GM12878 (cell line): Measurements from ENCODE around the gene POR. TPM values are rescaled to one million over a fixed set of nuclear protein-coding genes. Genes with fewer than 3 reads are reported as not detected.

Source experiments
- ATAC-seq: fragments of 200-7000 bp; cut with Tn5 transposase; 3 replicates; pipeline ENCODE4 v1.9.1; 2020; ENCODE audit warnings: mild to moderate bottlenecking, moderate library complexity
- BruUV-seq: library from RNA; stranded (reverse); fragments of 400-500 nt; replicated peaks from 2 replicates; lab custom pipeline; 2021; lab: Mats Ljungman, UMichigan
- CTCF ChIA-PET: fragments of 300-600 bp; sonication (Branson Sonifier 250); formaldehyde crosslinking; extraction: SDS; loops from one replicate; lab custom pipeline; 2021; ENCODE audit warnings: inconsistent platforms; lab: Yijun Ruan, JAX
- POLR2A ChIA-PET: fragments of 350-600 bp; formaldehyde crosslinking; extraction: SDS; loops from one replicate; lab custom pipeline; 2021; ENCODE audit warnings: inconsistent platforms; lab: Charles Lee
- RAD21 ChIA-PET: fragments of 300-600 bp; sonication (Branson Sonifier 250); formaldehyde crosslinking; loops from one replicate; lab custom pipeline; 2023; ENCODE audit warnings: antibody characterized with exemption; ENCODE audit not compliant: unreplicated experiment; lab: Charles Lee
- SMC1A ChIA-PET: fragments of 300-600 bp; sonication (Branson Sonifier 250); formaldehyde crosslinking; loops from one replicate; lab custom pipeline; 2023; ENCODE audit not compliant: unreplicated experiment, uncharacterized antibody; lab: Charles Lee
- DNase-seq: peaks from one replicate; pipeline ENCODE4 v3.0.0-alpha.2; 2011; ENCODE audit warnings: low read depth, low spot score
- FAIRE-seq: peaks from 3 replicates; lab custom pipeline; 2011; peaks lifted over from hg19 to GRCh38; lab: Jason Lieb, UNC
- H2AFZ ChIP-seq: 2 replicates; pipeline ENCODE4 v1.6.0; 2011; ENCODE audit warnings: low read depth, low read length, control low read depth; ENCODE audit not compliant: control insufficient read depth
- H3K27ac ChIP-seq: 2 replicates; pipeline ENCODE4 v1.5.1; 2011; ENCODE audit warnings: control low read depth; ENCODE audit not compliant: control insufficient read depth, insufficient read depth
- H3K27me3 ChIP-seq, 2 experiments: replicated peaks in 1 of 2; 2 replicates each; pipeline versions ENCODE4 v1.6.0 to v1.6.1; 2011; ENCODE audit warnings: low read length in 1 of 2; ENCODE audit not compliant: control insufficient read depth in 2 of 2, insufficient read depth in 2 of 2
- H3K36me3 ChIP-seq, 2 experiments: 2 replicates each; pipeline ENCODE4 v1.5.1; 2011; ENCODE audit warnings: low read length in 1 of 2; ENCODE audit not compliant: control insufficient read depth in 2 of 2, insufficient read depth in 2 of 2
- H3K4me1 ChIP-seq: 2 replicates; pipeline ENCODE4 v1.6.1; 2011; ENCODE audit warnings: mild to moderate bottlenecking, low read length, moderate library complexity, mixed read lengths; ENCODE audit not compliant: control insufficient read depth, insufficient read depth
- H3K4me2 ChIP-seq: 2 replicates; pipeline ENCODE4 v1.6.0; 2011; ENCODE audit warnings: control low read depth; ENCODE audit not compliant: control insufficient read depth, insufficient read depth
- H3K4me3 ChIP-seq: fragments of 200-600 bp; sonication (generic); 2 replicates; pipeline ENCODE4 v1.5.1; 2016
- H3K79me2 ChIP-seq: 2 replicates; pipeline ENCODE4 v1.6.0; 2011; ENCODE audit warnings: low read length; ENCODE audit not compliant: control insufficient read depth, insufficient read depth
- H3K9ac ChIP-seq: 2 replicates; pipeline ENCODE4 v1.8.0; 2011; ENCODE audit warnings: low read length, control low read depth, mixed read lengths; ENCODE audit not compliant: control insufficient read depth, insufficient read depth
- H3K9me3 ChIP-seq: replicated peaks from 3 replicates; pipeline ENCODE4 v1.5.1; 2011; ENCODE audit warnings: mild to moderate bottlenecking, low read length; ENCODE audit not compliant: control insufficient read depth, insufficient read depth
- H4K20me1 ChIP-seq: 2 replicates; pipeline ENCODE4 v1.6.0; 2011; ENCODE audit not compliant: control insufficient read depth, insufficient read depth
- JUND ChIP-seq: IDR thresholded peaks from 2 replicates; pipeline ENCODE4 v1.6.1; 2012; ENCODE audit warnings: low read depth, mild to moderate bottlenecking, low read length, improper control_type of control experiment, moderate library complexity
- MEF2A ChIP-seq: IDR thresholded peaks from 2 replicates; pipeline ENCODE4 v1.6.1; 2011; ENCODE audit warnings: low read depth, mild to moderate bottlenecking, low read length, moderate library complexity; ENCODE audit not compliant: insufficient read depth
- SMAD1 ChIP-seq: fragments of 450-650 bp; IDR thresholded peaks from 2 replicates; pipeline ENCODE4 v1.6.1; 2018; ENCODE audit warnings: mild to moderate bottlenecking, low read depth; ENCODE audit not compliant: partially characterized antibody
- SPI1 ChIP-seq: IDR thresholded peaks from 2 replicates; pipeline ENCODE4 v1.6.1; 2011; ENCODE audit warnings: low read depth, mild to moderate bottlenecking, low read length, moderate library complexity, borderline replicate concordance; ENCODE audit not compliant: insufficient read depth
- SUPT20H ChIP-seq: IDR thresholded peaks from 2 replicates; pipeline ENCODE4 v1.6.1; 2011; ENCODE audit warnings: low read depth, mild to moderate bottlenecking, low read length, moderate library complexity, borderline replicate concordance; ENCODE audit not compliant: control insufficient read depth
- ZBTB40 ChIP-seq: fragments of 450-650 bp; IDR thresholded peaks from 2 replicates; pipeline ENCODE4 v1.6.1; 2016; ENCODE audit warnings: mild to moderate bottlenecking, moderate library complexity, borderline replicate concordance
- WGBS: methylation state at CpG from one replicate; pipeline ENCODE4 v1.1.6; 2016; ENCODE audit warnings: low lambda C conversion rate; ENCODE audit not compliant: insufficient replicate concordance, insufficient coverage; ENCODE audit errors: missing lambda C conversion rate; 5-methylcytosine and 5-hydroxymethylcytosine counted together
- in situ Hi-C: fragments of 300-500 bp; cut with MboI; formaldehyde crosslinking; loops from 9 replicates; pipeline ENCODE4 v1.14.3; 2018; ENCODE audit warnings: mixed read lengths
- intact Hi-C: fragments of 100-400 bp; cut with micrococcal nuclease; formaldehyde crosslinking; loops from one replicate; pipeline ENCODE4 v1.14.2; 2022; ENCODE audit not compliant: unreplicated experiment
- polyA plus RNA-seq, 11 experiments: library from polyadenylated mRNA; depleted of rRNA in 4 of 11; unstranded in 6 of 11; stranded (reverse) in 5 of 11; fragments of >200 nt; fragmentation: Nextera tagmentation in 4 of 11; fragmentation: Illumina TruSeq in 1 of 11; extraction: Ambion mirVana in 4 of 11; extraction: Trizol in 1 of 11; gene quantifications; 1 replicate in 1 of 11; 2 replicates in 10 of 11; pipeline versions ENCODE4 v1.2.1 to v1.2.3, GENCODE V29; 2011 to 2016; ENCODE audit warnings: inconsistent platforms in 2 of 11, missing spikeins in 2 of 11, low read depth in 1 of 11
- total RNA-seq, 4 experiments: library from RNA; depleted of rRNA in 3 of 4; stranded (reverse); fragments of >200 nt in 3 of 4; fragmentation: Illumina TruSeq in 1 of 4; extraction: Trizol in 1 of 4; gene quantifications; 2 replicates each; pipeline versions ENCODE4 v1.2.1 to v1.2.3, GENCODE V29; 2013 to 2021

Gene POR
- total and polyA plus RNA-seq, 10 of the 15 experiments (the other 5 are each of a cell fraction or from before 2014, with no cell fraction given), result 2.2 to 75.8 (median 35.9) TPM

- in situ Hi-C loops, result no loop called here
- Histone ChIP-seq H3K4me1 (no peaks in the 10 kb centered on the region), H3K4me3 (no peak overlapping the region), H3K36me3 (peaks cover 4 to 10% of the 10 kb centered on the region in 2 experiments; a peak in 3 of 4 replicates)
- DNase-seq (no peak), ATAC-seq (no peak)
- intact Hi-C loops, result no loop called here
- no peak for TF ChIP-seq ZBTB40
- no peak for TF ChIP-seq SPI1
- no peak for TF ChIP-seq JUND
- no peak for TF ChIP-seq SUPT20H
- no peak for TF ChIP-seq MEF2A
- no peak for TF ChIP-seq SMAD1
- TF ChIP-seq, all 136 proteins: peak for 0
- WGBS, result 83% methylated on average over 9 of the region's 9 CpGs
- Histone ChIP-seq H3K79me2 (no peaks in the 10 kb centered on the region), H3K4me2 (no peak overlapping the region), H3K27me3 (no peaks in the 10 kb centered on the region), H3K9ac (no peak overlapping the region), H3K9me3 (no peaks in the 10 kb centered on the region), H3K27ac (no peak overlapping the region), H4K20me1 (no peaks in the 10 kb centered on the region), H2AFZ (no peak overlapping the region)
- no peak for FAIRE-seq
- ChIA-PET RAD21 (no interaction called here), SMC1A (interaction anchor here (0.6 kb wide), 1 partner anchor 419 kb away, joined by 3 read pairs; no protein-coding TSS in a partner anchor), POLR2A (no interaction called here), CTCF (interaction anchor here (1.3 kb wide), 1 partner anchor 61 kb away, joined by 3 read pairs; no protein-coding TSS in a partner anchor)
- BruUV-seq, result no TSS peak
Observed at GRCh38 chr7:75958802-75959543, 44.0 kb downstream of the POR start.
